ENCODE results near the gene STT3B. TPM values are rescaled to one million over a fixed set of nuclear protein-coding genes. Genes with fewer than 3 reads are reported as not detected.

The STT3B gene
- total and polyA plus RNA-seq, 2 of the 13 experiments (the other 11 are each of a cell fraction or from before 2014, with no cell fraction given), result 85.0 to 205 TPM

DNA sequence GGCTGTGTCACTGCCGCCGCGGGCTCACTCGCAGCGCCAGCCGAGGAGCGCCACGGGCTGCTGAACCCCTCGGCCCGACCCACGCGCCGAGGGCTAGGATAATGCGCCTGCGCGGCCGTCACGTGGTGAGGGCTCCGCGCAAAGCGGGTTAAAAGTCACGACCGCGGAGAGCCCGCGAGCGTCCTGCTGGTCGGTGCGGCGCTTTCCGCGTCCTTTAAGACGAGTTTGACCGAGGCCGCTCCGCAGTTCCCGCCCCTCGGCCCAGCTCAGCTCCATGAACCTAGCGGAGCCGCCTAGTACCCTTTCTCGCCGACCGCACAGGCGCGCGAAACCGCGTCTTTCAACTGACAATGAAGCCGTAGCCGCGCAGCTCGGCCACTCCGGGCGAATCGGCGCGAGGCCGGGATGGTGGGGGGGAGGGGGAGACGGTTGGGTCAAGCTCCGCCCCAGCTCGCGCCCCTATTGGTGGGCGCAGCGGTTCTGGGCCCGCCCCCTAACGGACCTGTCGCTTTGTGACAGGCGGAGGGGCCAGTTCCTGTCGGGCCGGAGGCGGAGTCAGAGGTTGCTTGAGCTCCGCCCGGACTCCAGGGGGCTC, 636 bp upstream of the STT3B start (continued):
- TF ChIP-seq ZNF572 (CRISPR knock-in tag; IDR thresholded peaks at IDR 0.05) (peak; percentile 78), ZNF543 (CRISPR knock-in tag; IDR thresholded peaks at IDR 0.05) (no peak), RARA (CRISPR knock-in tag; IDR thresholded peaks at IDR 0.05) (peak; percentile 28; the same call in 1 of the 2 replicates), ZNF343 (CRISPR knock-in tag; IDR thresholded peaks at IDR 0.05) (peak; percentile 80; the same call in 1 of the 2 replicates), SRSF1 (optimal IDR thresholded peaks at IDR 0.05; ENCODE audit: low read depth, low read length) (peak; percentile 74), ZNF460 (CRISPR knock-in tag; IDR thresholded peaks at IDR 0.05; ENCODE audit: borderline replicate concordance) (no peak), CBX5 (CRISPR knock-in tag; IDR thresholded peaks at IDR 0.05; ENCODE audit: borderline replicate concordance) (peak; percentile 77; the same call in 1 of the 2 replicates), ZSCAN31 (CRISPR knock-in tag; IDR thresholded peaks at IDR 0.05; ENCODE audit: low read depth) (peak; percentile 91), ZNF75D (CRISPR knock-in tag; IDR thresholded peaks at IDR 0.05; ENCODE audit: borderline replicate concordance) (0 out of 2 replicates have a peak, but pooled peaks have one; percentile 70), PPARG (CRISPR knock-in tag; conservative IDR thresholded peaks at IDR 0.05) (peak; percentile 99), SNRNP70 (IDR thresholded peaks at IDR 0.05; ENCODE audit: low read depth, low read length) (no peak), ZNF660 (CRISPR knock-in tag; IDR thresholded peaks at IDR 0.05; ENCODE audit: borderline replicate concordance, low read depth) (no peak), ZNF816 (CRISPR knock-in tag; IDR thresholded peaks at IDR 0.05; ENCODE audit: borderline replicate concordance) (peak; percentile 90; the same call in 1 of the 2 replicates), ZNF776 (CRISPR knock-in tag; IDR thresholded peaks at IDR 0.05) (peak; percentile 82; the same call in 1 of the 2 replicates)
- TF ChIP-seq, protein P1, sequence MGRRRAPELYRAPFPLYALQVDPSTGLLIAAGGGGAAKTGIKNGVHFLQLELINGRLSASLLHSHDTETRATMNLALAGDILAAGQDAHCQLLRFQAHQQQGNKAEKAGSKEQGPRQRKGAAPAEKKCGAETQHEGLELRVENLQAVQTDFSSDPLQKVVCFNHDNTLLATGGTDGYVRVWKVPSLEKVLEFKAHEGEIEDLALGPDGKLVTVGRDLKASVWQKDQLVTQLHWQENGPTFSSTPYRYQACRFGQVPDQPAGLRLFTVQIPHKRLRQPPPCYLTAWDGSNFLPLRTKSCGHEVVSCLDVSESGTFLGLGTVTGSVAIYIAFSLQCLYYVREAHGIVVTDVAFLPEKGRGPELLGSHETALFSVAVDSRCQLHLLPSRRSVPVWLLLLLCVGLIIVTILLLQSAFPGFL (CRISPR knock-in tag; IDR thresholded peaks at IDR 0.05), result no peak
- TF ChIP-seq, protein P2, sequence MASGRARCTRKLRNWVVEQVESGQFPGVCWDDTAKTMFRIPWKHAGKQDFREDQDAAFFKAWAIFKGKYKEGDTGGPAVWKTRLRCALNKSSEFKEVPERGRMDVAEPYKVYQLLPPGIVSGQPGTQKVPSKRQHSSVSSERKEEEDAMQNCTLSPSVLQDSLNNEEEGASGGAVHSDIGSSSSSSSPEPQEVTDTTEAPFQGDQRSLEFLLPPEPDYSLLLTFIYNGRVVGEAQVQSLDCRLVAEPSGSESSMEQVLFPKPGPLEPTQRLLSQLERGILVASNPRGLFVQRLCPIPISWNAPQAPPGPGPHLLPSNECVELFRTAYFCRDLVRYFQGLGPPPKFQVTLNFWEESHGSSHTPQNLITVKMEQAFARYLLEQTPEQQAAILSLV (CRISPR knock-in tag; IDR thresholded peaks at IDR 0.05; ENCODE audit: borderline replicate concordance), result peak; percentile 88; the same call in 1 of the 2 replicates
- TF ChIP-seq, protein P3, sequence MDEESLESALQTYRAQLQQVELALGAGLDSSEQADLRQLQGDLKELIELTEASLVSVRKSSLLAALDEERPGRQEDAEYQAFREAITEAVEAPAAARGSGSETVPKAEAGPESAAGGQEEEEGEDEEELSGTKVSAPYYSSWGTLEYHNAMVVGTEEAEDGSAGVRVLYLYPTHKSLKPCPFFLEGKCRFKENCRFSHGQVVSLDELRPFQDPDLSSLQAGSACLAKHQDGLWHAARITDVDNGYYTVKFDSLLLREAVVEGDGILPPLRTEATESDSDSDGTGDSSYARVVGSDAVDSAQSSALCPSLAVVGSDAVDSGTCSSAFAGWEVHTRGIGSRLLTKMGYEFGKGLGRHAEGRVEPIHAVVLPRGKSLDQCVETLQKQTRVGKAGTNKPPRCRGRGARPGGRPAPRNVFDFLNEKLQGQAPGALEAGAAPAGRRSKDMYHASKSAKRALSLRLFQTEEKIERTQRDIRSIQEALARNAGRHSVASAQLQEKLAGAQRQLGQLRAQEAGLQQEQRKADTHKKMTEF (CRISPR knock-in tag; IDR thresholded peaks at IDR 0.05), result peak; percentile 98
- TF ChIP-seq, protein P4, sequence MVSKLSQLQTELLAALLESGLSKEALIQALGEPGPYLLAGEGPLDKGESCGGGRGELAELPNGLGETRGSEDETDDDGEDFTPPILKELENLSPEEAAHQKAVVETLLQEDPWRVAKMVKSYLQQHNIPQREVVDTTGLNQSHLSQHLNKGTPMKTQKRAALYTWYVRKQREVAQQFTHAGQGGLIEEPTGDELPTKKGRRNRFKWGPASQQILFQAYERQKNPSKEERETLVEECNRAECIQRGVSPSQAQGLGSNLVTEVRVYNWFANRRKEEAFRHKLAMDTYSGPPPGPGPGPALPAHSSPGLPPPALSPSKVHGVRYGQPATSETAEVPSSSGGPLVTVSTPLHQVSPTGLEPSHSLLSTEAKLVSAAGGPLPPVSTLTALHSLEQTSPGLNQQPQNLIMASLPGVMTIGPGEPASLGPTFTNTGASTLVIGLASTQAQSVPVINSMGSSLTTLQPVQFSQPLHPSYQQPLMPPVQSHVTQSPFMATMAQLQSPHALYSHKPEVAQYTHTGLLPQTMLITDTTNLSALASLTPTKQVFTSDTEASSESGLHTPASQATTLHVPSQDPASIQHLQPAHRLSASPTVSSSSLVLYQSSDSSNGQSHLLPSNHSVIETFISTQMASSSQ (IDR thresholded peaks at IDR 0.05; ENCODE audit: low read depth), result no peak
- TF ChIP-seq, protein P4 (CRISPR knock-in tag; IDR thresholded peaks at IDR 0.05; ENCODE audit: borderline replicate concordance), result 0 out of 2 replicates have a peak, but pooled peaks have one; percentile 16
- TF ChIP-seq, protein P5, sequence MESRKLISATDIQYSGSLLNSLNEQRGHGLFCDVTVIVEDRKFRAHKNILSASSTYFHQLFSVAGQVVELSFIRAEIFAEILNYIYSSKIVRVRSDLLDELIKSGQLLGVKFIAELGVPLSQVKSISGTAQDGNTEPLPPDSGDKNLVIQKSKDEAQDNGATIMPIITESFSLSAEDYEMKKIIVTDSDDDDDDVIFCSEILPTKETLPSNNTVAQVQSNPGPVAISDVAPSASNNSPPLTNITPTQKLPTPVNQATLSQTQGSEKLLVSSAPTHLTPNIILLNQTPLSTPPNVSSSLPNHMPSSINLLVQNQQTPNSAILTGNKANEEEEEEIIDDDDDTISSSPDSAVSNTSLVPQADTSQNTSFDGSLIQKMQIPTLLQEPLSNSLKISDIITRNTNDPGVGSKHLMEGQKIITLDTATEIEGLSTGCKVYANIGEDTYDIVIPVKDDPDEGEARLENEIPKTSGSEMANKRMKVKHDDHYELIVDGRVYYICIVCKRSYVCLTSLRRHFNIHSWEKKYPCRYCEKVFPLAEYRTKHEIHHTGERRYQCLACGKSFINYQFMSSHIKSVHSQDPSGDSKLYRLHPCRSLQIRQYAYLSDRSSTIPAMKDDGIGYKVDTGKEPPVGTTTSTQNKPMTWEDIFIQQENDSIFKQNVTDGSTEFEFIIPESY (CRISPR knock-in tag; IDR thresholded peaks at IDR 0.05), result no peak; the same call in 1 of the 2 replicates
